Loucy (cell line): ENCODE measurements around the gene ETFBKMT.

Experiments used
- H2AFZ ChIP-seq: fragments of 200-600 bp; sonication (generic); 2 replicates; pipeline ENCODE4 v1.6.0; 2016; ENCODE audit warnings: antibody characterized with exemption, mild to moderate bottlenecking, low read length, moderate library complexity
- H3F3A ChIP-seq: fragments of 200-600 bp; 2 replicates; pipeline ENCODE4 v1.6.0; 2016; ENCODE audit warnings: antibody characterized with exemption, low read depth, mild to moderate bottlenecking
- H3K27me3 ChIP-seq: fragments of 200-600 bp; sonication (generic); 2 replicates; pipeline ENCODE4 v1.6.1; 2014; ENCODE audit warnings: low read length, mild to moderate bottlenecking; ENCODE audit not compliant: insufficient read depth, poor library complexity, severe bottlenecking
- H3K36me3 ChIP-seq: fragments of 200-600 bp; sonication (generic); 2 replicates; pipeline ENCODE4 v1.6.1; 2016; ENCODE audit warnings: low read length; ENCODE audit not compliant: insufficient read depth
- H3K4me1 ChIP-seq: fragments of 200-600 bp; sonication (generic); 2 replicates; pipeline ENCODE4 v1.5.1; 2014; ENCODE audit warnings: low read length, mild to moderate bottlenecking; ENCODE audit not compliant: insufficient read depth, poor library complexity, severe bottlenecking
- H3K4me2 ChIP-seq: fragments of 200-600 bp; sonication (generic); 2 replicates; pipeline ENCODE4 v1.6.0; 2014; ENCODE audit warnings: antibody characterized with exemption, low read length, low read depth, mild to moderate bottlenecking; ENCODE audit not compliant: poor library complexity, severe bottlenecking
- H3K4me3 ChIP-seq: fragments of 200-600 bp; sonication (generic); 2 replicates; pipeline ENCODE4 v1.5.1; 2014; ENCODE audit warnings: low read length, mild to moderate bottlenecking, mixed read lengths; ENCODE audit not compliant: poor library complexity, severe bottlenecking
- H3K79me2 ChIP-seq: fragments of 200-600 bp; sonication (generic); 2 replicates; pipeline ENCODE4 v1.6.1; 2014; ENCODE audit warnings: low read length; ENCODE audit not compliant: insufficient read depth
- H3K9ac ChIP-seq: fragments of 200-600 bp; sonication (generic); 2 replicates; pipeline ENCODE4 v1.6.0; 2014; ENCODE audit warnings: mild to moderate bottlenecking, low read depth, low read length, moderate library complexity; ENCODE audit not compliant: poor library complexity, severe bottlenecking
- H3K9me2 ChIP-seq: fragments of 200-600 bp; sonication (generic); replicated peaks from 2 replicates; pipeline ENCODE4 v1.6.1; 2016; ENCODE audit warnings: low read depth, low read length, mixed read lengths
- H3K9me3 ChIP-seq: fragments of 200-600 bp; sonication (generic); 2 replicates; pipeline ENCODE4 v1.6.1; 2014; ENCODE audit warnings: mild to moderate bottlenecking, antibody characterized with exemption, low read length, low read depth; ENCODE audit not compliant: insufficient read depth
- H4K20me1 ChIP-seq: fragments of 200-600 bp; sonication (generic); 2 replicates; pipeline ENCODE4 v1.6.0; 2014; ENCODE audit warnings: antibody characterized with exemption, low read length, mild to moderate bottlenecking; ENCODE audit not compliant: insufficient read depth, poor library complexity, severe bottlenecking
- CTCF ChIP-seq: fragments of 200-600 bp; sonication (generic); conservative IDR thresholded peaks from 2 replicates; pipeline ENCODE4 v1.5.1; 2014; ENCODE audit warnings: mild to moderate bottlenecking, antibody characterized with exemption, low read length
- EZH2phosphoT487 ChIP-seq: fragments of 200-600 bp; IDR thresholded peaks from 2 replicates; pipeline ENCODE4 v1.6.1; 2018; ENCODE audit warnings: antibody characterized with exemption, mild to moderate bottlenecking, moderate library complexity, borderline replicate concordance

Gene ETFBKMT

GRCh38 chr12:31659087-31659942 lies at the start of gene ETFBKMT:
ETFBKMT (plus strand) TSS chr12:31659688; CDS start chr12:31661954, 2,266 bp downstream.
- Histone ChIP-seq H3K27me3 (no peaks in the 10 kb centered on the region), H3K9me3 (no peaks in the 10 kb centered on the region), H3K36me3 (no peaks in the 10 kb centered on the region), H2AFZ (peak within 1 kb of the TSS; percentile 99), H3F3A (no peaks in the 10 kb centered on the region), H3K4me1 (peaks cover 13% of the 10 kb centered on the region), H4K20me1 (no peaks in the 10 kb centered on the region), H3K9me2 (no peaks in the 10 kb centered on the region), H3K4me2 (peak within 1 kb of the TSS; percentile 89), H3K79me2 (no peaks in the 10 kb centered on the region), H3K9ac (peak within 1 kb of the TSS; percentile 81), H3K4me3 (peak within 1 kb of the TSS; percentile 84)
- TF ChIP-seq EZH2phosphoT487: no peak
- 0 out of 2 replicates have a peak, but pooled peaks have one; percentile 20 for TF ChIP-seq CTCF

- no peaks in the 10 kb centered on the region for H3K36me3 ChIP-seq
- H3K27me3 ChIP-seq: no peaks in the 10 kb centered on the region
- H3K4me2 ChIP-seq: no peak overlapping the region
- H4K20me1 ChIP-seq: no peaks in the 10 kb centered on the region
- H3K4me3 ChIP-seq: no peak overlapping the region
- H3F3A ChIP-seq: no peaks in the 10 kb centered on the region
- H3K9me3 ChIP-seq: 0 out of 2 replicates have a peak, but pooled peaks cover 2% of the 10 kb centered on the region
- no peak overlapping the region for H3K9ac ChIP-seq
- no peak overlapping the region for H2AFZ ChIP-seq
- TF ChIP-seq EZH2phosphoT487 (no peak), CTCF (no peak)
- H3K4me1 ChIP-seq: no peaks in the 10 kb centered on the region
- H3K79me2 ChIP-seq: no peaks in the 10 kb centered on the region
- H3K9me2 ChIP-seq: no peaks in the 10 kb centered on the region
Observed at GRCh38 chr12:31612819-31613218, 46.7 kb upstream of the ETFBKMT start.

DNA sequence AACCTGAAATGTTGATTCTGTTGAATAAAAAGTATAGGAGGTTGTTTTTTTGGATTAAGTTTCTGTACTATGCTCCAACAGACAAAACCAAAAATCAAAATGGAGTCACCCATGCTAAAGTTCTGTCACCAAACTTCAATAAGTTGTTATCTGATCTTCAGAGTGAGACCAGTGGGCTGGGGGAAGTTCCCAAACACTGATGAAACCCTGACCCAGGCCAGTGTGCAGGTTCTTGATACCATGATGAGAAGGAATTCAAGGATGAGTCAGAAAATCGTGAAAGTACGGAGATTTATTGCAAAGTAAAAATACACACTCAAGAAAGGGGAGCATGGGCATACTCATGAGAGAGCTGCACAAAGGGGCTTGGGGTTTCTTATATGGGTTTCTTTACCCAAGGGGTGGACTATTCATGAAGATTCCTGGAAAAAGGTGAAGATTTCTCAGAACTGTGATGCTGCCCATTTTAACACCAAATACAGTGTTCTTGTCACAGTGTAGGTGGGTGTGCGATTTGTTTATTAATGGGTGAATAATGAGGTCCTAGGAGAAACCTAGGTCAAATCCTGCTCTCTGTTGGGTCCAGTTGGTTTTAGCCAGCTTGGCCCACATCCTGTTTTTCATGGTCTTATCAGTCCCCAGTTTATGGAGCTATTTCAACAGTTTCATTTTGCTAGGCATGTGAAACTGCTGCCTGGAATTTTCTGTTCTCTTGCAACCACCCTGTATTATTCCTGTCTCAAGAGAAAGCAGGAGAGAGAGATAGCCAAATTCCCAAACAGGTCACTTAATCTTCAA lies 41.1 kb upstream of the ETFBKMT start:
- no peaks in the 10 kb centered on the region for H4K20me1 ChIP-seq
- H3K27me3 ChIP-seq: no peaks in the 10 kb centered on the region
- H3K4me3 ChIP-seq: no peak overlapping the region
- no peaks in the 10 kb centered on the region for H3K9me3 ChIP-seq
- no peak overlapping the region for H3K9ac ChIP-seq
- no peaks in the 10 kb centered on the region for H3K79me2 ChIP-seq
- no peaks in the 10 kb centered on the region for H3F3A ChIP-seq
- H3K9me2 ChIP-seq: no peaks in the 10 kb centered on the region
- H3K36me3 ChIP-seq: no peaks in the 10 kb centered on the region
- H3K4me1 ChIP-seq: no peaks in the 10 kb centered on the region
- no peak overlapping the region for H3K4me2 ChIP-seq
- peak overlapping the region; percentile 41; the same call in 1 of the 2 replicates for H2AFZ ChIP-seq
- TF ChIP-seq EZH2phosphoT487: no peak
